GM21390 (cell line): ENCODE results near the gene FRMD8.
A peak's percentile ranks its signal among the peaks of the same experiment; 100 is the strongest.

ENCODE experiments used
- ATAC-seq: cut with Tn5 transposase; IDR thresholded peaks from one replicate; pipeline ENCODE4 v1.9.1; 2021; ENCODE audit not compliant: unreplicated experiment

FRMD8 gene

DNA sequence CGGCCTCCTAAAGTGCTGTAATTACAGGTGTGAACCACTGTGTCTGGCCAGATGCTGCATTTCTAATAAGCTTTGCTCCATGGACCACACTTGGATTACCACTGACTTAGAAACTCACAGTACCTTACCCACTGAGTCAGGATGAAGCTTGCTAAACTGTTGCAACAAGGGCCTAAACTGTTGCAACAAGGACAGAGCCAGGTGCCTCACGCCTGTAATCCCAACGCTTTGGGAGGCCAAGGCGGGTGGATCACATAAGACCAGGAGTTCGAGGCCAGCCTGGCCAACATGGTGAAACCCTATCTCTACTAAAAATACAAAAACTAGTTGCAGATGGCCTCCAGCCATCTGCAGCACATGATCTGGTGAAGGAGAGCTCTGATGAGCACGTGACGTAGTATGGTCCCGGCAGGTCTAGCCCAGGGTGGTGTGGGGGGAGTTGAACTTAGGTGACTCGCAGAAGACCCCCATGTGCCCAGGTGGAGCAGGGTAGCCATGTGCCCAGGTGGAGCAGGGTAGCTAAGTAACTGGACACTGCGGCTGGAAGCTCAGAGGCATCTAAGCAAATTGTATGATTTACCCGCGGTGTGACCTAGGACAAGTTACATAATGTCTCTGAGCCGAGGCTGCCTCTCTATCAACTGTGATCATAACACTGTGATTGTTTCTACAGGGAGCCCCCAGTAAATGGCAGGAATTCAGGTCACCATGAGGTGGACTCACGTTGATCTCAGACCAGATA, 12.4 kb upstream of the FRMD8 start:
- no peak for ATAC-seq

GRCh38 chr11:65375012-65375411, 11.4 kb upstream of the FRMD8 start:
- no peak for ATAC-seq

DNA sequence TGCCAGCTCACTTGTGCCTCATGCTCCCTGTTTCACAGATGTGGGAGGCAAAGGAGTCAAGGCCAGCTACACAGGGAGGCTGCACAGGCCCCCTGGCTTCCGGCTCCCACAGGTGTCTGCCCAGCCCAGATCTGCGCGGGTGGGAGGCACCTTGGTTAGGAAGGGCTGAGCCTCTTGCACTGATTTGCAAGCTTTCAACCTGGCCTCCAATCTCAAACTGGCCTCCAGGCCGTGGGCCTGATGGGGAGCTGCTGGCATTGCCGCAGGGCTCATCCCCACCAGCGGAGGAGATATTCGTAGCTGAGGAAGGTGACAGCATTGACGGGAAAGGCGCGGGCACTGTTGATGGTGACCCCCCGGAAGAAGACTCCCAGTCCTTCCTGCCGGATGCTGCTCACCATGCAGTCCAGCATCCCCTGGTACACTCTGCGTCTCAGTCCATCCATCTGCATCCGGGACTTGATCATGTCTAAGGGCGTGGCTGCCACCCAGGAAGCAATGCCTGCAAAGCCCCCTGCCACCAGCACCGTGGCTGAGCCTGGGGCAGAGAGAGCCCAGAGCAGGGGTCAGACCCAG, 10.2 kb upstream of the FRMD8 start:
- ATAC-seq: no peak

DNA sequence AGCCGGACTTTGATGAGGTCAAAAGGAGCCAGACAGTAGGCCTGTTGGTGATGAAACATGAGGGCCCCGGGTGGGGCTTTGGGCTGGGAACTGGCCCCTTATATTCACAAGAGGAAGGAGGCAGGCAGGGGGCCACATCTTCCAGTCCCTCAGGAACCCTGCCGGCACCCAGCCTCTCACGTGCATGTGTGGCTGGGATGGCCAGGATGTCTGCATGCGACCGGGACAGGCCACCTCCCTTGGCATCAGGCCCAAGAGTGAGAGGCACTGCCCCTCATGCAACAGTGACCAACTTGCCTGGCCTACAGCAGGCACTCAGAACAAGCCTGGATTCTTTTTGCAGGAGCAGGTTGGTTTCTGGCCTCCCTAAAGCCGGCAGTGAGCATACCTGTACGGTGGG, 9.4 kb upstream of the FRMD8 start:
- no peak for ATAC-seq

DNA sequence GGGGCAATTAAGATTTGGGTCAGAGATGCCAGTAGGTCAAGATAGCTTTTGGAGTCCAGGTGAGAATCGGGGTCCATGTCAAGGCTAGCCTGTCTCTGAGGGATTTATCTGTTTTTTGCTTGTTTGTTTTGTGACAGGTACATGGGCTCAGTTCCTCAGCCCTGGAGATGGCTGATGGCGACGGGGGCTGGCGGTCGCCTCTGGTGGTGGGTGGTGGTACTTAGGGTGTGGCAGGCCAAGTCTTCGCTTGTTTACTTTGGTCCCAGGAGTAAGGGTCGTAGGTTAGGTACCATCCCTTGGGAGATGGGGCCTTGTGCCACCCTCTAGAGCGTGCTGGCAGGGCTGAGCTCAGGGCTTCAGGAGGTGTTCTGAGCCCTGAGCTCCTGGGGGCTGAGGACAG, 8.7 kb upstream of the FRMD8 start:
- ATAC-seq: no peak

- ATAC-seq: no peak
These were observed 8.1 kb upstream of the FRMD8 start for GRCh38 chr11:65378208-65378927.

- no peak for ATAC-seq
These were observed 7.4 kb upstream of the FRMD8 start for GRCh38 chr11:65378928-65379638.

DNA sequence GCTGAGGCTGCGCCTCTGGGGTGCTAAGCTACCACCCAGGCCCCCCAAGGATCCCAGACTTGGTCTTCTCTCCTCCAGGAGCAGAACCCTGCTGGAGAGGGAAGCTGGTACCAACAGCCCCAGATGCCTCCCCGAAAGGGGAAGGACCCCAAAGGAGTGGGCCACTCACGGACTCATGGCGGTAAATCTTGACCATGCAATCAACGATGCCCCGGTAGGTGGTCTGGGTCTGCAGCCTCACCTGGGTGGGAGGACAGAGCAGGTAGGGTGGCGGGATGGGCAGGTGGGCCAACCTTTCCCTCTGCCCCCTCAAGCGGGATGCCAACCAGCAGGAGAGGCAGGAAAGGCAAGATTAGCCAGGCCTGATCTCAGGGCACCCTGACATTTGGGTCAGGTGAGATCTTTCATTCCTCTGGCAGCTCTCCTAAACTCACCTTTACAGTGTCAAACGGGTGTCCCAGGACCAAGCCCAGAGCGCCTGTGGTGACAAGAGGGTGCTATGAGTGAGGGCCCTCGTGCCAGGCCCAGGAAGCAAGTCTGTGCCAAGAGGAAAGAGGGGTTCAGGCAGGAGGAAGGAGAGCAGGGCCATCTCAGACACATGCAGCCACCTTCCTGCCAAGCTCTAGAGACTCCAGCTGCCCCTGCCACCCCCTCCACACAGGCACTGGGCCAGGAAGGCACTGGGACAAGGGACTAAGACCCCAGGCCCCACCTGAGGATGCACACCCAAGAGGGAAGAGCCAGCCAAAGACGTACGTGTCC, 6.6 kb upstream of the FRMD8 start:
- no peak for ATAC-seq

- no peak for ATAC-seq
These were observed 5.8 kb upstream of the FRMD8 start for GRCh38 chr11:65380460-65381119.

DNA sequence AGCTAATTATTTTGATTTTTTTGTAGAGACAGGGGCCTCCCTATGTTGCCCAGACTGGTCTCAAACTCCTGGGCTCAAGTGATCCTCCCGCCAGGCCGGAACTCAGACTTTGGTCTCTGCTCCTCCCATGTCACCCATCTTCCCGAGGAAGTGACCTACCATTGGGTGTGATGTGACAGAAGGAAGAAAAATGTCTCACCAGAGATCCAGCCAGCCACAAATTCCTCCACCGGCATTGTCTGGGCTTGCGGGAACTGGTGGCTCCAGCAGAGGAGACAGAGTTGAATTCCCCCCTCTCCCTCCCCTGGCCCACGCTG, 4.8 kb upstream of the FRMD8 start:
- peak; percentile 14 for ATAC-seq

GRCh38 chr11:65382033-65382803, 4.2 kb upstream of the FRMD8 start, which contains the start of gene SLC25A45:
Gene SLC25A45 (minus strand): TSS chr11:65382646. CDS start chr11:65381951, 695 bp downstream.
- ATAC-seq: peak; percentile 53

- ATAC-seq: no peak
These were observed 3.6 kb upstream of the FRMD8 start for GRCh38 chr11:65382804-65383368.

DNA sequence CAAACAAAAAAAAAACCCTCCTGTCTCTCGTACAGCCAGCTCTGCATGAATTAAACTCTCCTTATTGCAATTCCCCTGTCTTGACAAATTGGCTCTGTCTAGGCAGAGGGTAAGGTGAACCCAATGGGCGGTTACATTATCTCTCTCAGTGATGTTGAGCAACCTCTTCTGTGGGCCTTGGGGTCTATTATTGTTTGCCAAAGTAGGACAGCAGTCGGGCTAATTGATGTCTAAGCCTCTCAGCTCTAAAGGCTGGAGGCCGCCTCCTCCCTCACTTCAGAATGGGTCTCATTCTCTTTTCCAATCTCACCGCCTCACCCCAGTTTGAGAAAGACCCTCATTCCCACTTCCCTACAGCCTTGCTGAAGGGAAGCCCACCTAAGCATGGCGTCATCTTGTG, 2.7 kb upstream of the FRMD8 start:
- no peak for ATAC-seq

DNA sequence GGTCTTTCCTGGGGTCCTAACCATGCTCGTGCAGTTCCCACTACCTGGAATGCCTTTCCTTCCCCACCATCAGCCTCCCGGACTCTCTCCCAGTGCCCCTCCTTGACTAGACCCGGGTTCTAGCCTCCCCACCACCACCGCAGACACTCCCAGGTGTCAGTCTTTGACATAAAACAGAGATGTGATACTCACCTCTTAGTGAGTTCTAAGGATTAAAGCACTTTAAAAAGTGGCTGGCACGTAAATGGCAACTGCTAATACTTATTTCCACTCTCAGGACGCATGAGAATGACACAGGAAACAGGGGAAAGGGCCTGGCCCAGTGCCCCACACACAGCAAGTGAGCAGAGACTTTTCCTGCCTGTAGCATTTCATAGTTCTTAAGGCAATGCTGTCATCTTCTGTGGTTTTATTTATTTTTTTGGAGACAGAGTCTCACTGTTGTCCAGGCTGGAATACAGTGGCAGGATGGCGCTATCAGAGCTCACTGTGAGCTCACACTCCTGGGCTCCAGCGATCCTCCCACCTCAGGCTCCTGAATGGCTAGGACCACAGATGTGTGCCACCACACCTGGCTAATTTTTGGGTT, 2.0 kb upstream of the FRMD8 start:
- no peak for ATAC-seq

DNA sequence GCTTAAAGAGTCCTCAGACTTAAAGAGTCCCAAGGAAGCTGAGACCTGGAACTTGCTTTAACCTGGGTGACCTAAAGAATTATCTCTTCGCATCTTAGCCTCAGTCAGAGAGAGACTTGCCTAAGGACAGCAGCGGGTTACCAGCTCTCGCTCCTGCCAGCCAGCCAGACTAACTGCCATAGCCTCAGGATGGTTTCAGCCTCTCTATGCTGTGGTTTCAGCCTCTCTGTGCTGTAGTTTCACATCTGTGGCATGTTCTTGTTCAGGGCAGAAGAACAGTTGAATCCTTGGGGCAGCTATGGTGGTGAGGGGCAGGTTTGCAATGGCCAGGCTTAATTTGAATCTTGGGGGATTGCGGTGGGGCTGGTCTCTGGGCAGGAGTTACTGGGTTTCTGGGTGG, 2.3 kb downstream of the FRMD8 start:
- ATAC-seq: no peak

DNA sequence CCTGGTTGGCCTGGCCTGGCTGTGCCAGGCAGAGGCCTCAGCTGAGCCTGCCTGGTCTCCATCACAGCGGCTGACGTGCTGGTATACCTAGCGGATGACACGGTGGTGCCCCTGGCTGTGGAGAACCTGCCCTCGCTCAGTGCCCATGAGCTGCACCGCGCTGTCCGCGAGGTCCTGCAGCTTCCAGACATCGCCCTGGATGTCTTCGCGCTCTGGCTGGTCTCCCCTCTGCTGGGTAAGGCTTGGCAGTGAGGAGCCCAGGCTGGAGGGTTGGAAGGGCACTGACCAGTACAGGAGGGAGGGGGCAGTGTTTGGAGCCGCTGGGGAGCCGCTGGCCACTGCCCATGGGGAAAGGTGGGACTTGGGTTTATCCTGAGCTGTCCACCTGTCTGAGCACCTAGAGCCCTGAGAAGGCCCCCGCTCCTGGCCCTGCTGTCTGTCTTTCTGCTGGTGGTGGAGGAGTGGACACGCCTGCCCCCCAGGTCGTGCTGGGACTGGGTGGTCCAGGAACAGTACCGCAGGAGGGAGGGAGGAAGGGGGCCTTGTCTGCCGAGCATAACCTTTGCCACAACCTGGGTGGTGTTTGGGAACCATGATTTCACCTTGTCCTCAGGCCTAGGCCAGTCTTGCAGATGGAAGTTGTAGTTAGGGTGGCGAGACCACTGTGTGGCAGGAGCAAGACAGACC, 3.0 kb downstream of the FRMD8 start:
- ATAC-seq: no peak

DNA sequence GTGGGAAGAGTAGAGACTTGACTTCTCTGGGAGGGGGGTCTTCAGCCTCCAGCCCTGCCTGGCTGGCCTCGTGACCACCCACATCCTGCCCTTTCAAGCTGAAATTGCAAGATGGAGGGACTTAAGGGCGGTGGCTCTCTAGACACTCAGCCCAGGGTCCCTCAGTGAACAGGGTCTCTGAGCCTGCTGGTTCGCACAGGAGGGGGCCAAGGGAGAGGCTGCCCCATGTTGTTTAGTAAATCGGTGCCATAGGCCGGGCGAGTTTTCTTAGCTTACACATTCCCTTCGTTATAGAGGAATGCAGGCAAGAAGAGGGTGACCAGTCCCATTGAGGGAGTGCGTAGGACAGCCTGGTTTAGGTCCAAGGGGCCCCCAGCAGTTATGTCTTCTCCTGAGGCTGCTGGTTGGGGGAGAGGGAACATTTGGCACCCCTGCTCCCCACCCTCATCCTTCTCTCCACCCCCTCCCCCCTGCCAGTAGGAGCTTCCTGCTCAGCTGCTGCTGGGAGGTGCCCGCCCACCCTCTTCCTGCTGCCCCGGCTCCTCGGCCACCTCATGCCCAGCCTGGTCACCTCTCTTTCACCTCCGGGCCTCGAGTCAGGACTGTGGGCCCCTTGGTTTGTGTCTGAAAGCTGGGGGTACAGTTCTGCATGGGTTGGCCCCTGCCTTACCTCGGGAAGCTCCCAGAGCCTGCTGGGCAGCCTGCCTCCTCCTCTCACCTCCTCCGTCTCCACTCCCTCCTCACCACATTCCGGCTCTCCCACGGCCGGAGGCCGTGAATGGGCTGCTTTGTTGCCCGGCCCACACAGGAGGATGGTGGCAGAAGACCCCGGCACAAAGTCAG, 3.9 kb downstream of the FRMD8 start:
- ATAC-seq: no peak

DNA sequence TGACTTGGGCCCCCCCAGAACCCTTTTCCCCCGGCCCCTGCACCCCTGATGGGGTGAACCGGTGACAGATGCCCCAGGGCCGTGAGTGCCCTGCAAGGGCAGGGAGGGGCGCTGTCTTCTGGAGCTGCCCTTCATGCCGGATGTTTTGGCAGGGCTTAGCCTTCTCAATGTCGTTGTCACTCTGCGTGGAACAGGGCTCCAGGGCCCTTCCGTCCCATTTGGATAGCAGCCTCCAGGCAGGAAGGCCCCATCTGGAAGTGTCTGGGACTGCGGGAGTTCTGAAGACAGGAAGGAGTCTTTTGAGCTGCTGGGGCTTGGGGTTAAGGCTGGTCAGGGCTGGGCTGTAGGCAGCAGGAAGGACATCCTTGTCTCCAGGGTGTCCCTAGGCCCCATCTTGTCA, 4.6 kb downstream of the FRMD8 start:
- no peak for ATAC-seq
